Nephron progenitor cell (in vitro differentiated cells): Measurements from ENCODE around the gene HLCS.
"Not testable (repeated sequence)": the region's sequence is repeated elsewhere in the genome, so short reads cannot be mapped to it uniquely, and the experiment has no call there.

Experiments used
- DNase-seq: peaks from one replicate; pipeline ENCODE4 v3.0.0; 2021
- H3K27ac Mint-ChIP-seq: 2 replicates; pipeline ENCODE4 v1.8.0; 2021; ENCODE audit warnings: mild to moderate bottlenecking, moderate library complexity, mixed read lengths
- H3K27me3 Mint-ChIP-seq: 2 replicates; pipeline ENCODE4 v1.8.0; 2021; ENCODE audit warnings: mild to moderate bottlenecking, low read depth, mixed read lengths; ENCODE audit not compliant: poor library complexity
- H3K36me3 Mint-ChIP-seq: 2 replicates; pipeline ENCODE4 v1.8.0; 2021; ENCODE audit warnings: low read depth, mixed read lengths
- H3K4me1 Mint-ChIP-seq: 2 replicates; pipeline ENCODE4 v1.8.0; 2021; ENCODE audit warnings: mixed read lengths
- H3K4me3 Mint-ChIP-seq: 2 replicates; pipeline ENCODE4 v1.8.0; 2021; ENCODE audit warnings: mild to moderate bottlenecking, moderate library complexity, mixed read lengths
- H3K9me3 Mint-ChIP-seq: 2 replicates; pipeline ENCODE4 v1.8.0; 2021; ENCODE audit warnings: mild to moderate bottlenecking, moderate library complexity, mixed read lengths
- TF ChIP-seq, protein P1 (sequence below): fragments of 200-600 bp; sonication (generic); IDR thresholded peaks from 2 replicates; pipeline ENCODE4 v1.5.0; 2021; ENCODE audit warnings: antibody characterized with exemption

The HLCS gene

GRCh38 chr21:36966066-36966820, at the start of gene HLCS:
HLCS (minus strand) TSS chr21:36966669; CDS start chr21:36966638, 31 bp downstream.
- peak; percentile 75 for DNase-seq
- Mint-ChIP-seq H3K27me3 (no peaks in the 10 kb centered on the region), H3K9me3 (no peaks in the 10 kb centered on the region), H3K27ac (no peak within 1 kb of the TSS), H3K4me3 (peak within 1 kb of the TSS; percentile 89), H3K4me1 (peaks cover 17% of the 10 kb centered on the region), H3K36me3 (peaks cover 16% of the 10 kb centered on the region)
- TF ChIP-seq, protein P1, sequence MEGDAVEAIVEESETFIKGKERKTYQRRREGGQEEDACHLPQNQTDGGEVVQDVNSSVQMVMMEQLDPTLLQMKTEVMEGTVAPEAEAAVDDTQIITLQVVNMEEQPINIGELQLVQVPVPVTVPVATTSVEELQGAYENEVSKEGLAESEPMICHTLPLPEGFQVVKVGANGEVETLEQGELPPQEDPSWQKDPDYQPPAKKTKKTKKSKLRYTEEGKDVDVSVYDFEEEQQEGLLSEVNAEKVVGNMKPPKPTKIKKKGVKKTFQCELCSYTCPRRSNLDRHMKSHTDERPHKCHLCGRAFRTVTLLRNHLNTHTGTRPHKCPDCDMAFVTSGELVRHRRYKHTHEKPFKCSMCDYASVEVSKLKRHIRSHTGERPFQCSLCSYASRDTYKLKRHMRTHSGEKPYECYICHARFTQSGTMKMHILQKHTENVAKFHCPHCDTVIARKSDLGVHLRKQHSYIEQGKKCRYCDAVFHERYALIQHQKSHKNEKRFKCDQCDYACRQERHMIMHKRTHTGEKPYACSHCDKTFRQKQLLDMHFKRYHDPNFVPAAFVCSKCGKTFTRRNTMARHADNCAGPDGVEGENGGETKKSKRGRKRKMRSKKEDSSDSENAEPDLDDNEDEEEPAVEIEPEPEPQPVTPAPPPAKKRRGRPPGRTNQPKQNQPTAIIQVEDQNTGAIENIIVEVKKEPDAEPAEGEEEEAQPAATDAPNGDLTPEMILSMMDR, result no peak

DNA sequence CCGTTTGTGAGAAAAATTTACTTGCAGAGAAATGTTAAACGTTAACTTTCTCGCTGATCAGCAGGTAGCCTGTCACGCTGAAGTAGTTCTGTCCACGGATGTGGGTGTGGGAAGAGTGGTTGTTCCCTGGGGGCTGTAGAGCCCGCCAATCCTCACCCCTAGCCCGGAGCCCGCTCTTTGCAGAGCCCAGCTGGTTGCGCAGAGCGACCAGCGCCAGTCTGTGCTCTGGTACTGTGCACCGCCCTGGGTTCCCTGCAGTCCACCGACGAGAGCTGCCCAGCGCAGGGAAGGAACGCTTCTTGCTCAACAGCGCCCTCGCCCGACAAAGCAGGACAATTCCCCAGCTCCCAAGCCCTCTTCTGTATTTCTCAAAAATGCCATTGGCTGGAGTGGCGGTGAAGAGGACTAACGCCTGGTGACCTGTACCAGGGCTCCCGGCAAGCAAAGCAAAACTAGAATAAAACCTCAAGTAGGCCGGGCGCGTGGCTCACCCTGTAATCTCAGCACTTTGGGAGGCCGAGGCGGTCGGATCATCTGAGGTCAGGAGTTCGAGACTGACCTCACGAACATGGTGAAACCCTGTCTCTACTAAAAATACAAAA, 43.4 kb upstream of the HLCS start:
- TF ChIP-seq, protein P1, result peak; percentile 78
- H3K27ac Mint-ChIP-seq, result no peak overlapping the region

GRCh38 chr21:37008724-37009123, 42.3 kb upstream of the HLCS start:
- H3K27me3 Mint-ChIP-seq, result peaks cover 77% of the 10 kb centered on the region

More for the DNA sequence above, 43.4 kb upstream of the HLCS start:
- Mint-ChIP-seq H3K4me1 (peaks cover 15% of the 10 kb centered on the region), H3K36me3 (no peaks in the 10 kb centered on the region), H3K27me3 (peaks cover 73% of the 10 kb centered on the region), H3K4me3 (peak overlapping the region; percentile 66), H3K9me3 (peaks cover 7% of the 10 kb centered on the region)
- DNase-seq, result peak; percentile 91

DNA sequence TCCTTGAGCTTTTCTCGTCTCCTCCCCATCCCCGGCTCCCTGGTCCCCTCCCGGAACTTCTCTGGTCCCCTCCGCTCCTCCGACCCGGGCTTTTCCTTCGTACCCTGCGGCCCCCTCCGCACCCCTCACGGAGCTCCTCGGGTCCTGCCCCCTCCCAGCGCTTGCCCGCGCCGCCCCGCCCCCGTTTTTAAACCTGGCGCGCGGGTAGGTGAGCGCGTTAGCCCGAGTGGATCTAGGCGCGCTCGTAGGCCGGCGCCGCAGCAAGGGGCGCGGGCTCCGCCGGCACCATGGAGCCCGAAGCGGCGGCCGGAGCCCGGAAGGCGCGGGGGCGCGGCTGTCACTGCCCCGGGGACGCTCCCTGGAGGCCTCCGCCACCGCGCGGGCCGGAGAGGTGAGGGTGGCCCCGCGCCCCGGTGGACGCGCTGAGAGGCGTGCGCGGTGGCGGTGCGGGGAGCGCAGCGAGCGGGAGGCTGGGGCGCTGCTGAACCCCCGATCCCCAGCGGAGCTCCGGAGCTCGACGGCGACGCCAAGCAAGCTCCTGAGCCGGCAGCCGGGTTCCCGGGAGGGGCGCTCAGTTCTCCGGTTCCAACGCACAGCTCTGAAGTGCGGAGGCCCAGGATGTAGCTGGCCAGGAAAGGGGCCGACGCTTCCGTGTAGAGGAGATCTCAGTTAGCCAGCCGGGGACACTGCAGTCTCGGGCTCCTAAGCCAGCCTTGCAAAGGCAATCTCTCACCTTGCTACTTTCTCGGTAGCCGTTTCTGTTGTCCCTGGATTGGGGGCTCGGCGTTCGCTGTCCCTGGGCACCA, 40.2 kb upstream of the HLCS start, which contains the start of gene RIPPLY3:
RIPPLY3 (plus strand) TSS at position 217 of the 806 bp plus-strand sequence; CDS start at position 288, 71 bp downstream.
- H3K36me3 Mint-ChIP-seq, result no peaks in the 10 kb centered on the region
- peaks cover 12% of the 10 kb centered on the region for H3K9me3 Mint-ChIP-seq
- H3K4me3 Mint-ChIP-seq, result peak within 1 kb of the TSS; percentile 76
- peak; percentile 66 for DNase-seq
- no peak within 1 kb of the TSS for H3K27ac Mint-ChIP-seq
- H3K27me3 Mint-ChIP-seq, result peaks cover 82% of the 10 kb centered on the region
- TF ChIP-seq, protein P1, result no peak
- peaks cover 15% of the 10 kb centered on the region for H3K4me1 Mint-ChIP-seq

More at GRCh38 chr21:37008724-37009123, 42.3 kb upstream of the HLCS start:
- DNase-seq, result no peak
- peaks cover 12% of the 10 kb centered on the region for H3K9me3 Mint-ChIP-seq
- H3K27ac Mint-ChIP-seq, result no peak overlapping the region
- peaks cover 15% of the 10 kb centered on the region for H3K4me1 Mint-ChIP-seq
- H3K4me3 Mint-ChIP-seq, result no peak overlapping the region
- no peaks in the 10 kb centered on the region for H3K36me3 Mint-ChIP-seq
- TF ChIP-seq, protein P1, result no peak

DNA sequence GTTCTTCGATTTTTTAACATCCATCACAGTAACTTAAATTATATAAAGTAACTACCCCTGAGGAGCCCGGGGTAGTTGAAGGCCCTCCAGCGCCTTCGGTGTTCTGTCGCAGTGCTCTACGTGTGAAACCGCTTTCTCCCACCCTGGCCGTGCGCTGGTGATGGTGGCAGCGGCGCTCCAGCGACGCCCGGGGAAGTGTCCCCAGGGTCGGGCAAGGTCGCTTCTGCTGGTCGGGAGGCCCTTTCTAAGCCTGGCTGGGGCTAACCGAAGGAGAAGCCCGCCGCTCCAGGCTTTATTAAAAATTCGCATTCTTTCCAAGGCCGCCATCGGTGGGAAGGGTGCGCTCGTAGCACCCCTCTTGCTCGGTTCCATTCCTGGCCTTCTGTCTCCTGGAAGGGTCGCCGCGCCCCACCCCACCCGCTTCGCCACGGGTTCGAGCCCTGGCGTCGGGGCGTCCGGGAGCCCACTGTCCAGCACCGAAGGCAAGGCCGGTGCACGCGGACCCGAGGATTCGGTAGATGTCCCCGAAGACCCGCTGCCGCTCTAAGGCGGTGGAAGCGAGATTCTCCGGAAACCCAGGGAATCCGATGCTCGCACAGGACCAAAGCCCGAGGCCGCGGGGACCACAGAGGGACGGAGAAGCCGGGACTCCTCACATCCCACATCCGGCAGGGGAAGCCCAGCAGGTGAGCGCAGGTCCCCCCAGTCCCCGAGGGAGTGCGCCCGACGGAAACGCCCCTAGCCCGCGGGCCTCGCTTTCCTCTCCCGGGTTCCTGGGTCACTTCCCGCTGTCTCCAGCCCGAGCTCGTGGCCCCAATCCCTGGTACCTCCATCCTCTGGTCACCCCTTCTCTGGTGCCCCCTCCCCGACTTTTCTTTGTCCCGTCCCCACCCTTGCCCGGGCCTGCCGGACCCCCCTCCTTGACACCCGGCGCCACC, 39.3 kb upstream of the HLCS start:
- TF ChIP-seq, protein P1, result no peak
- H3K4me3 Mint-ChIP-seq, result peak overlapping the region; percentile 66
- H3K36me3 Mint-ChIP-seq, result no peaks in the 10 kb centered on the region
- H3K27ac Mint-ChIP-seq, result no peak overlapping the region
- DNase-seq, result peak; percentile 36
- peaks cover 15% of the 10 kb centered on the region for H3K4me1 Mint-ChIP-seq
- H3K27me3 Mint-ChIP-seq, result peaks cover 84% of the 10 kb centered on the region
- peaks cover 12% of the 10 kb centered on the region for H3K9me3 Mint-ChIP-seq

- Mint-ChIP-seq H3K9me3 (peaks cover 12% of the 10 kb centered on the region), H3K27me3 (peaks cover 75% of the 10 kb centered on the region)
- not testable (repeated sequence) for H3K4me3 Mint-ChIP-seq, H3K36me3 Mint-ChIP-seq, H3K27ac Mint-ChIP-seq, H3K4me1 Mint-ChIP-seq, DNase-seq
Observed at GRCh38 chr21:37003917-37004316, 37.4 kb upstream of the HLCS start.

- H3K9me3 Mint-ChIP-seq, result peaks cover 12% of the 10 kb centered on the region
- H3K4me3 Mint-ChIP-seq, H3K36me3 Mint-ChIP-seq, DNase-seq, H3K4me1 Mint-ChIP-seq, H3K27ac Mint-ChIP-seq: not testable (repeated sequence)
- peaks cover 72% of the 10 kb centered on the region for H3K27me3 Mint-ChIP-seq
Observed at GRCh38 chr21:37002851-37003250, 36.4 kb upstream of the HLCS start.
